NK-92 (cell line): Measurements from ENCODE around the gene SPATA25.
"Not testable (repeated sequence)": the region's sequence is repeated elsewhere in the genome, so short reads cannot be mapped to it uniquely, and the experiment has no call there.

Source experiments
- DNase-seq: peaks from one replicate; lab custom pipeline; 2025; ENCODE audit not compliant: unreplicated experiment; lab: John Stamatoyannopoulos, UW

SPATA25 gene

DNA sequence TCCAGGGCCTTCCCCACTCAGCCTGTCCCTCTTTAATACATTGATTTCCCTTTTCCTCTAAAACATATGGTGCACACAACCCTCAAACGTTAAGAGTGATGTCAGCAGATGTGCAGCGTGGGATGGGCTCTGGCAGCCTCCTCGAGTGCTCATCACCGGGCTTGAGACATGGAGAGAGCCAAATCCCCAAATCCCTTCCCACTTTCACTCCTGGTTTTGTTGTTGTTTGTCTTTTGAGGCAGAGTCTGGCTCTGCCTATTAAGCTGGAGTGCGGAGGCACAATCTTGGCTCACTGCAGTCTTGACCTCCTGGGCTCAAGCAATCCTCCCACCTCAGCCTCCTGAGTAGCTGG is 30.3 kb upstream of the SPATA25 start:
- no peak for DNase-seq

DNA sequence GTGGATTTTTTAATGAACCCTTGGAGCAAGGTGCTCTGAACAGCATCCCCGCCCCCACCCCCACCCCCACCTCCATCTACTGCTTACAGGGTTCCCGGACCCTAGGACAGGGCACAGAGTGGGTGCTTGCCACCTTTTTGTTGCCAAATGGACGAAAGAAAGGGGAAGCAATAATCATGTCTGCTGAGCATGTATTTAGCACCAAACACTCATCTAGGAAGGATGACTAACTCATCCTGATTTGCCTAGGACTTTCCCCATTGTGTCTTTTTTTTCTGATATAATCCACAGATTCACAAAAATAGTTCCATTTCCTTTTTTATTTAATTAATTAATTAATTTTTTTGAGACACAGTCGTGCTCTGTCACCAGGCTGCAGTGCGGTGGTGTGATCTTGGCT is 25.7 kb upstream of the SPATA25 start:
- no peak for DNase-seq

DNA sequence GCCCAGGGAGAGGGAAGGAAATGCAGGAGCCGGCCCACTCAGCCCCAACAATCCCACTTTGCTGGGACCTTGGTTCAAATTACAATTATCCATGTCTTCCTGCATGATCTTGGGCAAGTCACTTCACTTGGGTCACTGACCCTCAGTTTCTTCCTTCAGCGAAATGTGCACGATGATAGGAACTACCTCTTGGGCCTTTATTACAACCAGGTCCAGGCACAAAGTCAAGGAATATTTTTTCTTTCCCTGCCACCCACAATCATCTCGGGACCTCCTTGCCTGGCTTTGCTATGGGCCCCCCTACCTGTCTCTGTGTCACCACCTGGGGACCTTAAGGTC is 24.9 kb upstream of the SPATA25 start:
- no peak for DNase-seq

DNA sequence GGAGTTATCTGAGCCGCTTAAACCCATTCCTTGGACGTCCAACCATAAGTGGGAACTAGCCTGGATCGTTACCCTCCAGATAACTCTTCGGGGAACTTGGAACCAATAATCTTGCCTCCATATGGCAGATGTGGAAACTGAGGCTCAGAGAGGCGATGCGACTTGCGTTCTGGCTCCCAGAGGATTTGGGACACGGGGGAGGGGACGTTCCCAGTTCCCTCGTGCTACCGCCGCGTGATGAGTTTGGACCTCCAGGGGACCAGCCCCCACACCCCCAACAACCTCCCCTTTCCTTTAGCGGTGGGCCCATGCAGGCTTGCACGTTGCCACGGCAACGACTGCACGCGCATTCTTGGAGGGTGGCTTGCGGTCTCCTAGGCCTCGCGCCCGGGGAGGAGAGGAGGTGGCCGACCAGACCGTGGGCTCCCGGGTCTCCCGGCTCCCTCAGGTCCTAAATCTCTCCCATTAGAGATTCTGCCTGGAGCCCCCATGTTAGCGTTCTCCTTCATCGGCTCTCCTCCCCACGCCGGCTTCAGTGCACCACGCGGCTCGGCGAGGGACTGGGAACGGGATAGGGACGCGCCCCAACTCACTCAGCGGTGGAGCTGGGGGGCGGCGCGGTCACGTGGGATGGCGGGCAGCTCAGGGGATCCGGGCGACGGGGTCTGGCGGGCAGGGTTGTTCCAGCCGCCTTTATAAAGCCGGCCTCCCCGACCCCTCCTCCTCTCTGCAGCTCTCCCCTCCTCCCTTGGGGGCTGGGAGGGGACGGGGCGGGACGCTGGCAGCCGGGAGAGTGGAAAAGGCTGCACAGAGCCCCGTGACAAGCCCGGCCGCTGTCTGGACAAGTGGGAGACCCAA is 24.3 kb upstream of the SPATA25 start, which contains the start of gene PLTP:
TSS of gene PLTP (minus strand) at position 670 of the 858 bp plus-strand sequence. CDS start 703 bp downstream, outside the sequence.
- no peak for DNase-seq

DNA sequence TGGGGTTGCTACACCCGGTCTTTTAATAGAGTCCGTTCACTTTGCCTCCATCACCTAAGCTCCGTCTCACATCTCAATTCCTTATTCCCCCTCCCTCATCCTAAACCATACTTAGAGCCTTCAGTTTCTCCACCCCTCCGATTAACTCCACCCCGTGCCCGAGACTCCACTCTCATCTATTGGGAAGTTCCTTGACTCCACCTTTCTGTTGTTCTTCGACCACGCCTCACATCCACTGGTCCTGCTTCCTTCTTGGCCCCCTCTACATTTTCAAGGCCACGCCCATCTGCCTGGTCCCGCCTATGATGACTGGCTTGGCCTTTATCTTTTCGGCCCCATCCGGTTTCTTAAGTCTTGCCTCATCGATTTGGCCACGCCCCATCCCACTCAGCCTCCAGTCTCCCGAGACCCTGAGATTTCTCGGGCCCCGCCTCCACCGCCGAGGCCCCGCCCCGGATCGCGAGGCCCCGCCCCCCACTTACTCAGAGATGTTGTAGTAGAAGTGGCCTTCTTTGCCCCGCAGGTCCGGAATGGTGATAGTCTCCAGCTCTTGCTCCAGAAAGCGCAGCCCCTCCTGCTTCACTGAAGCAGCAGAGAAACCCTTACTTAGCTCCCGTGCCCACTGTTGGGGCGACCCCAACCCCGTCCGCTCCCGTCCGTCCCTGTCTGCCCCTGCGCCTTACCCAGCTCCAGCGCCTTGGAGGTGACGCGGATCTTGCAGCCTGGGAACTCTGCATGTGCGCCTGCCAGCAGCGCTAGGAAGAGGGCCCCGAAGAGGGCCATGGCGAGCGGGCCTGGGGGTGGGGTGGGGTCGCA is 23.5 kb upstream of the SPATA25 start:
- no peak for DNase-seq

DNA sequence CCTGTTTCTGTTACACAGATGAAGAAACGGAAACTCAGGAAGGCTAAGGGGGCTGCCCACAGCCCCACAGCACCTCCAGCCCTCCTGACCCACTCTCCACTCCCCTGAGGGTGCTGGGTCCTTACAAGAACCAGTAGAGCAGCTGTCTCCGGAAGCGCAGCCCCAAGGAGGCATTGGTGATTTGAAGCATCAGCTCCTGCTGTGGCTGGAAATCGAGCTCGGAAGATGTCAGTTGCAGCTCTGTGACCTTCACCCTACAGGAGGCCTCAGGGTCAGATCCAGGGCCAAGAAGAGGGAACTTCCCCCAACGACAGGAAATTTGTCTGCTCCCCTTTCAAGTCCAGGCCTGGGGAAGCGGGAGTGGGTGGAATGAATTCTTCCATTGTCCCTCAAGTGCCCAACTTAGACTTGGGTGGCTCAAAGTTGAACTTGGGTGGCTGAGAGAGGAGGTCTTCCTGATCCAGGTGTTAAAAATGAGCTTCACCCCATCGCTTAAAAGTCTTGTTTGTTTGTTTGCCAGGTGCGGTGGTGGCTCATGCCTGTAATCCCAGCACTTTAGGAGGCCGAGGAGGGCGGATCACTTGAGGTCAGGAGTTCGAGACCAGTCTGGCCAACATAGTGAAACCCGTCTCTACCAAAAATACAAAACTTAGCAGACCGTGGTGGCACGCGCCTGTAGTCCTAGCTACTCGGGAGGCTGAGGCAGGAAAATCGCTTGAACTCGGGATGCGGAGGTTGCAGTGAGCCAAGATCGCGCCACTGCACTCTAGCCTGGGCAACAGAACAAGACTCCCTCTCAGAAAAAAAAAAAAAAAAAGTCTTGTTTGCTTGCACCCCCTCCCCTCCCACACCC is 22.6 kb upstream of the SPATA25 start:
- DNase-seq, result no peak

DNA sequence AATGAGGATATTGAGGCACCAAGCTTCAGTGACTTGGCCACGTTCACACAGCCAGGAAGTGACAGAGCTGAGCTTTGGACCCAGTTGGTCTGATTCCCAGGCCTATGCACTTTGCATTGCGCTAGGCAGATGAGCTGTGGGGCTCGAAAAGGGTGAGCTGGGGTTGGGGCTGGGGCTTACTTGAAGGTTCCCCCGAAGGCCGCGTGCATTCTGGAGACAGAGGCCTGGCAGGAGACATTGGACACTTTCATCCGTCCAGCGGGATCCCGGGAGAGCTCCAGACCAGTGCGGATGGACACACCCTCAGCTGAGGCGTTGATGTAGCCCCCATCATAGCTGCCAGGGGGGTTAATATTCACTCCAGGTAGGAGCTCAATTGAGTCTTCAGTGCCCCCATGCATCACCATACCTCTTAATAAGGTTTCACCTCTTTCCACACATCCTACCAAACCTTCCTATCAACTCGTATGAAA is 21.9 kb upstream of the SPATA25 start:
- DNase-seq, result no peak

DNA sequence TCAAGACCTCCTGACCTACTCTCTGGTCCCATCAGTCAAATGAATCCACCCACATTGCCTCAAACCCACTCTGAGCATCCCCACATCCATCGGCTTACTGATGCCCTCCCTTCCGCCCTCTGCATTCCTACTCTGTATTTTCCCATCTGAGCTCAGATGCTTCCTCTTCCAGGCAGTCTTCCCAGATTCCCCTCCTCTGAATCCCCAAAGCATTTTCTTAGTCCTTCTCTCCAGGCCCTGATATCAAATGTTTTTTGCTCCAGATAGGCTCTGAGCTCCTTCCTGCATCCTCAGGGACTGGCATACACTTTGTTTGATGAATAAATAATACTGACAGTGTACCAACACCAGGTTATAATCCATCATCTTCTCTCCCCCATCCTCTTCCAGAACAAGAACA is 20.7 kb upstream of the SPATA25 start:
- no peak for DNase-seq

DNA sequence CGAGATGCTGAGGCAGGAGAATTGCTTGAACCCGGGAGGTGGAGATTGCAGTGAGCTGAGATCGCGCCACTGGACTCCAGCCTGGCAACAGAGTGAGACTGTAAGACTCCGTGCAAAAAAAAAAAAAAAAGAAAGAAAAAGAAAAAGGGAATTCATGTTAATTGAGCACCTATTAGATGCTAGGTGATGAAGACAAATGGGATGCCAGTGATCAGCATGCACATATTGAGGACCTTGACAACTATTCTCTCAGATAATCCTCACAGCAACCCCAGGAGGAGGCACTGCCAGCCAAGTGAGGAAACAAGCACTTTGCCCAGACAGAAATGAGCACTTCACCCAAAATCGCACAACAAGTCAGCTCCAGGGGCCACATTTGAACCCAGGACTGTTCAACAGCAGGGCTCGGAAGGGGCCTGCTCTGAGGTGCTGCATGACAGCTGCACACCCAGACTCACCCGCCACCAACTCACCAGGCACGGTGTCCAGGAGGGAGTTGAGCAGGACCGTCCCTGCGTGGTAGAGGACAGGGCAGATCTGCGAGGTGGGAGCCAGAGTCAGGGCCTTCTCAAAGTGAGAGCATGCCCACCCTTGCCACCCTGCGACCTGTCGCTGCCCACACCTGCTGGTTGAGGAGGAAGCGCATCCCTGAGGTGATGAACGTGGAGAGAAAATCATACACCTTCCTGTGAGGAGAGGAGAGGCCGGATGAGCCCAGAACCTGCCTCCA is 20.0 kb upstream of the SPATA25 start:
- DNase-seq, result no peak

DNA sequence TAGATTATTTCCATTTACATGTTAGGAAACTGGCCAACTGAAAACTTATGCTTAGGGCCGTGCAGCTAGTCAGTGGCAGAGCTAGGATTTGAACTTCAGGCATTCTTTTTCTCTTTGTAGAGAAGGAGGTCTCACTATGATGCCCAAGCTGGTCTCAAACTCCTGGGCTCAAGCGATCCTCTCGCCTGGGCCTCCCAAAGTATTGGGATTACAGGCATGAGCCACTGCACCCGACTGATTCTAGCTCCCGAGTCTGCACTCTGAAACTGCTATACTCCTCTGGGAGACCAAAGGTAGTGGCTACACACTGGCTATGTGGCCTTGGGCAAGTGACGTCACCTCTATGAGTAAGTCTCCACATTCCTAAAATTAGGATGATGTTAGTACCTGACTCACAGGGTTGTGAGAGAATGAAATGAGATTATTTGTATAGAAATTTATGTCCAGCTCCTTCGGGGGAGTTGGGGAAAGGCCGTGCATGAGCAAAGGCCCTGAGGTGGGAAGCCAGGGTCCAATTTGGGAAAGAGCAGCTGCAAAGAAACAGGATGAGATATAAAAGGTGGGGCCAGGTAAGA is 18.2 kb upstream of the SPATA25 start:
- DNase-seq, result no peak

DNA sequence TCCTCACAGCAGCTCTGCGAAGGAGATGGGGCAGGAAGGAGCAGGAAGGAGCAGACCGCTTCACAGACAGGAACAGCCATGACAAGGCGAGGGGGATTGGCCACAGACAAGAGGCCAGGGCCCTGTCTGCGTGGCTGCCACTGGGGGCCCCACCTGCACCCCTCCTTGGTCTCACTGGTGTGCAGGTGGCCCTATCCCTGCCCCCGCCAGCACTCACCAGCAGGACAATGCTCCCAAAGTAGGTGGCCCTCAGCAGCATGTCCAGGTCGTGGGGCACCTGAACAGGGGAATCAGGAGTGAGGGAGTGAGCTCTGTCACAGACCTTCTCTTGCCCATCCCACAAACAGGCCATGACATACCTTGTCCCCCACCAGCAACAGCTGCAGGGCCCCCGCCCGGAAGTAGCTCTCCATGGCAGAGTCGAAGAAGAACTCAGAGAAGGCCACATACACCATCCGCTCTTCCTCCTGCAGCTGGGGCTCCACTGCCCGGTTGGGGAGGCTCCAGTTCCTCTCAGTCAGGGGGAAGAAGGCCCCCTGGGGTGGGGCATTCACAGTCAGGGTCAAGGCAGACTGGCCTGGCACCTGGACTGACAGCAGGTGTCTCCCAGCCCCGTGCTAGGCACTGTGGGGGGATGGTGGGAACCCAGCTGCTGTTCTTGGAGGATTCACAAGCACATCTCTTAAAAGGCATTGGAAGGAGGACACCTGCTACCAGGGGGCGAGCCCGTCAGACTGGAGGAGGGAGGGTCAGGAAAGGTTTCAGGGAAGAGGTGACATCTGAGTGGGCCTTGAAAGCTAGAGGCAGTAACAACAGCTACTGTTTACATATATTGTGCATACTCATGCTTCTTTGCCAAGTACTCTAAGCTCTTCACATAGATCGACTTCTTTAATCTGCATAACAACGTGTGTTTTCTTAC is 17.4 kb upstream of the SPATA25 start:
- no peak for DNase-seq

DNA sequence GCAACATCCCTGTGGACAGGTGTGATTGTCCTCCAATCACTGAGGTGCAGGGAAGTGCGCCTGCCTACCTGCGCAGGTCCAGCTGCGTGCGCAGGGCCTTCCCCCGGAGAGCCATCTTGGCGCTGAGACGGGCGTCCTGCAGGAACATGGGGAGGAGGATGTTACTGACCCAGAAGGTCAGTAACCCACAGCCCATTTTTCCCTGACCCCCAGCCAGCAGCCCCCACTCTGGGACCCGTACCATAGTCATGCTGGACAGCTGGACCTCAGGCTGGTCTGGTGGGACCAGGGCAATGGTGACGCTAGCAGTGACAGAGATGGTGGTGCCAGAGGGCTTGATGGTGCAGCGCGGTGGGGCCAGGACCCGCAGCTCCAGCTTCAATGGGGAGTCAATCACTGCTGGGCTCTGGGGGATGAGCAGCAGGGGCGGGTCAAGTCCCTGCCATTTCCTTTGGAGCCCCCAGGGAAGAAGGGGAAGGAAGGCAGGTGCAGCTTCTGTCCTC is 14.8 kb upstream of the SPATA25 start:
- DNase-seq, result no peak

DNA sequence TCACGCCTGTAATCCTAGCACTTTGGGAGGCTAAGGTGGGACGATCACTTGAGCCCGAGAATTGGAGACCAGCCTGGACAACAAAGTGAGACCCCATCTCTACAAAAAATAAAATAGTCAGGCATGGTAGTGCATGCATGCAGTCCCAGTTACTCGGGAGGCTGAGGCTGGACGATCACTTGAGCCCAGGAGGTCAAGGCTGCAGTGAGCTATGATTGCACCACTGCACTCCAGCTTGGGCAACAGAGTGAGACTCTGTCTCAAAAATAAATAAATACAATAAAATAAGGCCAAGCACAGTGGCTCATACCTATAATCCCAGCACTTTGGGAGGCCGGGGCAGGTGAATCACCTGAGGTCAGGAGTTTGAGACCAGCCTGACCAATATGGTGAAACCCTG is 13.9 kb upstream of the SPATA25 start:
- not testable (repeated sequence) for DNase-seq

DNA sequence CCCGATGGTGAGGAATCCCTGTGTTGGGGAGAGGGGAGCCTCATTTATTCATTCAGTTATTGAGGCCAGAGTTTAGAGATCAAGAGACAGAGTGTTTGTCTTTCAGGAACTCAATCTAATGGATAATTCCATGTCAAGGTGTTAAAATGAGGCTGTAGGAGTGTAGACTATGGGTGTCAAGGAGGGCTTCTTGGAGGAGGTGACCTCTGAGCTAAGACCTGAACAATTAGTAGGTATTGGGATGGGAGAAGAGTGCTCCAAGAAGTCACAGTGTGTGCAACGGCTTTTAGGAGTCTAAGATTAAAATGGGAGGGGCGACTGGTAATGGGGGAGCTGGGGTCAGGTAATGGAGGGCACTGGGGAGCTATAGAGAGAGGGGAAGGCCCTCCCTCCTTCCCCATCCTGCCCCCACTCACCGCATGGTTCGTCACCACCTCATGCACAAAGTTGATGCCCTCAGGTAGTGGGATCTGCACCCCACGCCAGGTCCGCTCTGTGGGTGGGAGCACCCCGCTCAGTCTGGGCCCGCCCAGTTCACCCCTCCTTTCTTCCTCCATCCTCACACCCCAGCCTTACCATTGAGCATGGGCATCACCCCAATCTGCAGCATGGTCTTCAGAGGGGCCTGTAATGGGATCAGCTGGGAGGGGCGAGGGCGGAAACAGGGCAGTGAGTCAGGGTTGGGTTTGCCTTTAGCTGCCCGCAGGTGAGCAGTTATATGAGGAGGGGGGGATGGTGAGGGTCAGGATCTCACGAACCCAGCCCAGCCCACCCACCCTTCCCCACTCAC is 11.8 kb upstream of the SPATA25 start:
- no peak for DNase-seq

DNA sequence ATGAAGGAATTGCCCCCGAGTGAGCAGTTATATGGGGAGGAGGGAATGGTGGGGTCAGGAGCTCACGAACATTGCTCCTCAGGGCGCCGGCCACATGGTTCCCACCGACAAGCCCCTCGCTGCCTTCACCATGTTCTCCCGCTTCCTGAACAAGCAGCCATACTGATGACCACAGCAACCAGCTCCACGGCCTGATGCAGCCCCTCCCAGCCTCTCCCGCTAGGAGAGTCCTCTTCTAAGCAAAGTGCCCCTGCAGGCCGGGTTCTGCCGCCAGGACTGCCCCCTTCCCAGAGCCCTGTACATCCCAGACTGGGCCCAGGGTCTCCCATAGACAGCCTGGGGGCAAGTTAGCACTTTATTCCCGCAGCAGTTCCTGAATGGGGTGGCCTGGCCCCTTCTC is 10.9 kb upstream of the SPATA25 start:
- DNase-seq, result no peak

DNA sequence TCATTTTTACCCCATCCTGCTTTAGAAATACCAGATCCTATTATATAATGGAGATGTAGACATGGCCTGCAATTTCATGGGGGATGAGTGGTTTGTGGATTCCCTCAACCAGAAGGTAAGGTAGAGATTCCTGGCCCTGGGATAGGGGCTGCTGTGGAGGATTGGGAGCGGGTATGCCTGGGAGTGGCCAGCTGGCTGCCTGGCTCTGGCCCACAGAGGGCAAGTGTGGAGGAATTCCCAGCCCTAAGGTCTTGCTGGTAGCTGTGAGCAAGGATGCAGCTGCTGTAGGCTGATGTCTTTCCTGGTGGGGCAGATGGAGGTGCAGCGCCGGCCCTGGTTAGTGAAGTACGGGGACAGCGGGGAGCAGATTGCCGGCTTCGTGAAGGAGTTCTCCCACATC is 10.3 kb upstream of the SPATA25 start:
- no peak for DNase-seq

DNA sequence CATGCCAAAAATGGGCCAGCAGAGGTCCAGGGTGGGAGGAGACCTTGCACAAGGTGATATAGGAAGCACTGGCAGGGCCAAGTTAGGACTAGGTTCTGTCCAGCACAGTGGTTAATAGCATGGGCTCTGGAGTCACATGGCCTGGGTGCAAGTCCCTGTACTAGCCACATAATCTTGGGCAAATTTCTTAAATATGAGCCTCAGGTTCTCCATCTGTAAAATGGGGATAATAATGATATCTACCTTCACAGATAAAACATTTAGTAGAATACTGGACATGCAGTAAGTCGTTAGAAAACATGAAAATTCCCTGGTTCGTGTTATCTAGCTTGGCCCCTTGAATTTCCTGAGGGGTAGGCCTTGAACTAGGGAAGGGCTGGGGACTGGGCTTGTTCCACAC is 9.9 kb upstream of the SPATA25 start:
- no peak for DNase-seq

DNA sequence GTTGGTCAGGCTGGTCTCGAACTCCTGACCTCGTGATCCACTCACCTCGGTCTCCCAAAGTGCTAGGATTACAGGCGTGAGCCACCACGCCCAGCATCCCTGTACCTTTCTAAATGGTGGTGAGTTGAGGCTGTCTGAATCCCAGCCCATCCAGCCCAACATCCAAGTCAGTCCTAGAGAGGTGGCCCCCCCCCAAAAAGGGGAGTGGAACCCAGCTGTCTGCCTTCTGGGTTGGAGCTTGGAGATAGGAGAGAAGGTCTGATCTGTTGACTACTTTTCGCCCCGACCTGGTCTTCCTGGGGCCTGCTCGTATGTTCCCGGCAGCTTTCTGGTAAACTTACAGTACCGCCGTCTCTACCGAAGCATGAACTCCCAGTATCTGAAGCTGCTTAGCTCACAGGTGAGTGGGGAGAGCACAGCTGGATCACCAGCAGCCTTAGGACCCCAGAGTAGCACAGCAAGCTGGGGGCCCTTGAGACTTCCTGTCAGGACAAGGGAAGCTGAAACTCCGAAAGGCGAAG is 9.3 kb upstream of the SPATA25 start:
- DNase-seq, result no peak
